ENCODE results near the gene ADGRL3.

Gene ADGRL3

GRCh38 chr4:61276029-61276428 is 75.9 kb downstream of the ADGRL3 start:
- ChIA-PET CTCF (no interaction called here), POLR2A (no interaction called here)
- H3K9me3 ChIP-seq (ENCODE audit: control insufficient read depth, insufficient read depth, low read depth, low read length) = no peaks in the 10 kb centered on the region
- no peaks in the 10 kb centered on the region for H3K36me3 ChIP-seq (ENCODE audit: control insufficient read depth in 2 of 2, insufficient read depth in 1 of 2, low read length in 2 of 2)
- H3K4me1 ChIP-seq (ENCODE audit: control insufficient read depth, insufficient read depth, low read length) = no peaks in the 10 kb centered on the region
- H3K27ac ChIP-seq (ENCODE audit: extremely low read depth, low read depth, low read length) = no peak overlapping the region
- TF ChIP-seq ZNF10 (tag by site-specific recombination; IDR thresholded peaks at IDR 0.05) = no peak
- TF ChIP-seq GFI1B (tag by site-specific recombination; IDR thresholded peaks at IDR 0.05) = no peak
- no peak for TF ChIP-seq ZNF274 (IDR thresholded peaks at IDR 0.05; ENCODE audit: low read length)
- TF ChIP-seq ZNF274 (tag by site-specific recombination; IDR thresholded peaks at IDR 0.05; ENCODE audit: borderline replicate concordance) = no peak
- no peak for TF ChIP-seq ZNF514 (tag by site-specific recombination; IDR thresholded peaks at IDR 0.05)
- TF ChIP-seq ZNF571 (tag by site-specific recombination; IDR thresholded peaks at IDR 0.05) = no peak
- TF ChIP-seq HIC1 (tag by site-specific recombination; IDR thresholded peaks at IDR 0.05) = no peak
- no peak for TF ChIP-seq ZNF133 (tag by site-specific recombination; IDR thresholded peaks at IDR 0.05)
- TF ChIP-seq ZNF658 (tag by site-specific recombination; IDR thresholded peaks at IDR 0.05) = no peak
- no peak for TF ChIP-seq ZNF19 (tag by site-specific recombination; IDR thresholded peaks at IDR 0.05; ENCODE audit: low read depth)
- TF ChIP-seq ZIC2 (tag by site-specific recombination; IDR thresholded peaks at IDR 0.05) = no peak
- H3K4me3 ChIP-seq (ENCODE audit: low read depth, low read length) = no peak overlapping the region

GRCh38 chr4:61277785-61278760 is 77.9 kb downstream of the ADGRL3 start:
- ChIA-PET CTCF (interaction anchor here (0.7 kb wide), 1 partner anchor 12 kb away, joined by 3 read pairs; no protein-coding TSS in a partner anchor), POLR2A (no interaction called here)
- H3K27ac ChIP-seq (ENCODE audit: extremely low read depth, low read depth, low read length) = no peak overlapping the region
- no peaks in the 10 kb centered on the region for H3K9me3 ChIP-seq (ENCODE audit: control insufficient read depth, insufficient read depth, low read depth, low read length)
- no peak overlapping the region for H3K4me3 ChIP-seq (ENCODE audit: low read depth, low read length)
- H3K4me1 ChIP-seq (ENCODE audit: control insufficient read depth, insufficient read depth, low read length) = no peaks in the 10 kb centered on the region
- no peak for TF ChIP-seq ZNF302 (tag by site-specific recombination; IDR thresholded peaks at IDR 0.05; ENCODE audit: low read depth)
- 0 out of 2 replicates have a peak, but pooled peaks have one; percentile 31 for TF ChIP-seq PRDM6 (tag by site-specific recombination; IDR thresholded peaks at IDR 0.05)
- no peak for TF ChIP-seq GLI2 (tag by site-specific recombination; IDR thresholded peaks at IDR 0.05; ENCODE audit: borderline replicate concordance, low read depth)
- TF ChIP-seq ZNF560 (tag by site-specific recombination; IDR thresholded peaks at IDR 0.05; ENCODE audit: borderline replicate concordance) = no peak
- no peaks in the 10 kb centered on the region for H3K36me3 ChIP-seq (ENCODE audit: control insufficient read depth in 2 of 2, insufficient read depth in 1 of 2, low read length in 2 of 2)

GRCh38 chr4:61292322-61292721 is 92.2 kb downstream of the ADGRL3 start:
- H3K9me3 ChIP-seq (ENCODE audit: control insufficient read depth, insufficient read depth, low read depth, low read length) = no peaks in the 10 kb centered on the region
- H3K27ac ChIP-seq (ENCODE audit: extremely low read depth, low read depth, low read length) = no peak overlapping the region
- ChIA-PET CTCF (no interaction called here), POLR2A (no interaction called here)
- no peaks in the 10 kb centered on the region for H3K36me3 ChIP-seq (ENCODE audit: control insufficient read depth in 2 of 2, insufficient read depth in 1 of 2, low read length in 2 of 2)
- no peaks in the 10 kb centered on the region for H3K4me1 ChIP-seq (ENCODE audit: control insufficient read depth, insufficient read depth, low read length)
- H3K4me3 ChIP-seq (ENCODE audit: low read depth, low read length) = no peak overlapping the region
- no peak for TF ChIP-seq ZNF521 (tag by site-specific recombination; IDR thresholded peaks at IDR 0.05)
- TF ChIP-seq ZEB2 (tag by site-specific recombination; IDR thresholded peaks at IDR 0.05) = no peak
- no peak for TF ChIP-seq ZNF248 (tag by site-specific recombination; IDR thresholded peaks at IDR 0.05)
- TF ChIP-seq ZNF148 (tag by site-specific recombination; IDR thresholded peaks at IDR 0.05; ENCODE audit: borderline replicate concordance) = no peak
- TF ChIP-seq SCRT1 (tag by site-specific recombination; IDR thresholded peaks at IDR 0.05; ENCODE audit: borderline replicate concordance) = no peak

All from HEK293 (cell line).